Measurements from ENCODE around the gene TRIM69.
A peak's percentile ranks its signal among the peaks of the same experiment; 100 is the strongest.
"Not testable (repeated sequence)": the region's sequence is repeated elsewhere in the genome, so short reads cannot be mapped to it uniquely, and the experiment has no call there.

TRIM69 gene

DNA sequence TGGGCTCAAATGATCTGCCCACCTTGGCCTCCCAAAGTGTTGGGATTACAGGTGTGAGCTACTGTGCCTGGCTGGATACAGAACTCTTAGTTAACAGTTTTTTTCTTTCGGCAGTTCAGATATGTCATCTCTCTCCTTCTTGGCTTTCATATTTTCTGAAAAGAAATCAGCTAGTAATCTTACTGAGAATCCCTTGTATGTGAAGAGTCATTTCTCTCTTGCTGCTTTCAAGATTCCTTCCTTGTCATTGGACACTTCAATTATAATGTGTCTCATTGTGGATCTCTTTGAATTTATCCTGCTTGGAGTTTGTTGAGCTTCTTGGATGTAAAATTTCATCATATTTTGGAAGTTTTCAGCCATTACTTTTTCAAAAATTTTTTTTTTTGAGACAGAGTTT is 17.0 kb downstream of the TRIM69 start:
- no peak for DNase-seq

DNA sequence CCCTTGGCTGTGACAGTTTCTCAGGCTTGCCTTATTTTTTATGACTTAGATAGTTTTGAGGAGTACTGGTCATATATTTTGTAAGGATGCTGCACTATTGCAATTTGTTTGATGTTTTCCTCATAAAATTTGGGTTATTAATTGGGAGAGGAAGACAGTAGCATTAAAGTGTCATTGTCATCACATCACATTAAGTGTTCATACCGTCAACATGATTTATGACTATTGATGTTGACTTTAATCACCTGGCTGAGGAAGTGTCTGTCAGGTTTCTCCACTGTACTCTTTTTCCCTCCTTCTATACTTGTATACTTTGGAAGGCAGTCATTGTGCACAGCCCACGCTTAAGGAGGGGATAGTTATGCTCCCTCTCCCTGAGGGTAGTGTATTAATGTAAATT is 26.9 kb downstream of the TRIM69 start:
- DNase-seq: no peak

DNA sequence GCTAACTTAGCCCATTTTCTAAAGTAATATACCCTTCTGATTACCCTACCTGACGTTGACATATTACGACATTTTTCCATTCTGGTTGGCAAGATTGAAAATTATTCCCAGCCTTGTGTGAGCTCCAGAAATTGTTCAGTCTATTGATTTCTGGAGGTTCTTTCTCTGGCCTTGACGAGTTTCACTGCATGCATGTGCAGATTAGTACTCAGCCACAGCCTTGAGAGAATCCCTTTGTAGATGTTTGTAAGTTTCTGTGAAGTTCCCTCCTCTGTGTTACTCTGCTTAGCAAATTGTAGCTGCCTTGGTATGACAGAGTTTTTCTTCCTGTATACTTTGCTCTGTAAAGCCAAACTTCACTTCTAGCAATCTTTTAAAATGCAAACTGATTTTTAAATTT is 27.5 kb downstream of the TRIM69 start:
- DNase-seq: no peak

DNA sequence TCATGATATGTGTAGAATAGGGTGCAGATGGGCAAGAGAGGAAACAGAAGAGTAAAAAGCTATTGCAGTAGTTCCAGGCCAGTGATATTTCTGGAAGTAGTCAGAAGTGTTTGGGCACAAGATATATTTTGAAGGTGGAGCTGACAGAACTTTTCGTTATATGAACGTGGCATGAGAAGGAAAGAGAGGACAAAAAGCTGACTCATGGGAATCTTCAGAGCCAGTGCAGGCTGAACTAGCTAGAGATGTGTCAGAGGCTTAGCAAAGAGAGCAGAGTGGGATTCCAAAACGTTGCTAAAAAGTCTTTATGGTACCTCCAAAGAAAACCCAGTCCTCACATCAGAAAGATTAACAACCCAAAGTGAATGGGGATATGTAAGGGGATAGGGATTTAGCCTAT is 28.7 kb downstream of the TRIM69 start:
- no peak for DNase-seq

DNA sequence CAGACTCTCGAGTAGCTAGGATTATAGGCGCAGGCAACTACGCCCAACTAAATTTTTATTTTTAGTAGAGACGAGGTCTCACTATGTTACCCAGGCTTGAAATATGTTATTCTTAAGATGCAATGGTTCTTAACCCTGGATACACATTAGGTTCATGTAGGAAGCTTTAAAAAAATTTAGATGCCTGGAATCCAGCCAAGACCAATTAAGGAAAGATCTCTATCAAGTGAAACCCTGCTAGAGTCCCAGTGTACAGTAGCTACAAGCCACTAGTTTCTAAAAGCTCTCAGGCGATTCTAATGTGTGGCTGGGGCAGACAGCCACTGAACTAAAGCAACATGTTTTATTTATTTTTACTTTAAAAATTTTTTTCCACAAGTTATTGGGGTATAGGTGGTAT is 33.2 kb downstream of the TRIM69 start:
- DNase-seq: no peak

DNA sequence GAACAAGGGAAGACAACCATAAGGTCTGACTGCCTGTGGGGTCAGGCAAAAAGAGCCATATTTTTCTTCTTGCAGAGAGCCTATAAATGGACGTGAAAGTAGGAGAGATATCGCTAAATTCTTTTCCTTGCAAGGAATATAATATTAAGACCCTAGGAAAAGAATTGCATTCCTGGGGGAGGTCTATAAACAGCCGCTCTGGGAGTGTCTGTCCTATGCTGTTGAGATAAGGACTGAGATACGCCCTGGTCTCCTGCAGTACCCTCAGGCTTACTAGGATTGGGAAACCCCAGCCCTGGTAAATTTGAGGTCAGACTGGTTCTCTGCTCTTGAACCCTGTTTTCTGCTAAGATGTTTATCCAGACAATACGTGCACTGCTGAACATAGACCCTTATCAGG is 34.4 kb downstream of the TRIM69 start:
- DNase-seq: not testable (repeated sequence)

DNA sequence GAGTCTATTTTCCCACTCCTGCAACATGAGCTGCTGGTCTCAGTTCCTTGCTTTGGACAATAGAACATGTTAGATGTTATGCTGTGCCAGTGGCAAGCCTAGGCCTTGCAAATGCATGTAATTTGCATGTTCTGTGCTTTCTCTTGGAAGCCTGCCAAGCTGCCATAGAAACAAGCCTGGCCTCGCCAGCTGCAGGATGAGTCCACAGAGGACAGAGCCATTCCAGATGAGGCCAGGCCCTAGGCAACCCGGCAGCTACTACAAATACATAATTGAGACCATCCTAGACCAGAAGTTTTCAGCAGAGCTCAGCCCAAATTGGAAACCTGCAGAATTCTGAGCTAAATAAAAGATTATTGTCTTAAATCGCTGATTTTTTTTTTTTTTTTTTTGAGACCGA is 39.6 kb downstream of the TRIM69 start:
- no peak for DNase-seq

DNA sequence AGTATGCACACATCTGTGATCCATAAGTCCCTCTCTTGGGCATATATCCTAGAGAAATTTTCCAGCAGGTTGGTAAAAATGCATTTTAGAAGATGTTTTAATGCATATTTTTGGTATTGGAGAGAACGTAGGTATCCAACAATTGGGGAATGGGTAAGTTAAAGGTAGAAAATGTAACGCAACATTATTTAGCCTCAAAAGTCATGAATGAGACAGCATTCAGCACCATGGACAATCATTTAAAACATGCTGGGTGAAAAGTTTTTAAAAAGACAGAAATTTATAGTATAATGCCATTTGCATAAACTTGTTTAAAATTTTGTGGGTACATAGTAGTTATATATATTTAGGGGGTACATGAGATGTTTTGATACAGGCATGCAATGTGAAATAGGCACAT is 43.4 kb downstream of the TRIM69 start:
- DNase-seq: no peak

DNA sequence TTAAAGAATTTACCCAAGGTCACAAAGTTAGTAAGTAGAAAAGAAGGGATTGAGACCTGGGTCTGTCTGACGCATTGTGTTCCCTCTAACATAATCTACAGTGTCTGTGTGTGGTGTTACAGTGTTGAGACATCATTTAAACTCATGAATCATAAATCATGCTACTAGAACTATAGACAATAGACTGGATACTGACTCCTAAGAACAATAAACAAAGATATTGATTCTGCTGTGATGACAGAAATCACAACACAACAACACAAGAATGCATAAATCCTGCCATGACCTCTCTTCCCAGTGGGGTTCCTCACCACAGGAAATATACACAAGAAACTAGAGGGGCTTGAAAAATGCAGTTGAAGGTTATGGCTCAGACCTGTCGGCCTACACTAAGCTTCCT is 44.3 kb downstream of the TRIM69 start:
- DNase-seq: no peak

DNA sequence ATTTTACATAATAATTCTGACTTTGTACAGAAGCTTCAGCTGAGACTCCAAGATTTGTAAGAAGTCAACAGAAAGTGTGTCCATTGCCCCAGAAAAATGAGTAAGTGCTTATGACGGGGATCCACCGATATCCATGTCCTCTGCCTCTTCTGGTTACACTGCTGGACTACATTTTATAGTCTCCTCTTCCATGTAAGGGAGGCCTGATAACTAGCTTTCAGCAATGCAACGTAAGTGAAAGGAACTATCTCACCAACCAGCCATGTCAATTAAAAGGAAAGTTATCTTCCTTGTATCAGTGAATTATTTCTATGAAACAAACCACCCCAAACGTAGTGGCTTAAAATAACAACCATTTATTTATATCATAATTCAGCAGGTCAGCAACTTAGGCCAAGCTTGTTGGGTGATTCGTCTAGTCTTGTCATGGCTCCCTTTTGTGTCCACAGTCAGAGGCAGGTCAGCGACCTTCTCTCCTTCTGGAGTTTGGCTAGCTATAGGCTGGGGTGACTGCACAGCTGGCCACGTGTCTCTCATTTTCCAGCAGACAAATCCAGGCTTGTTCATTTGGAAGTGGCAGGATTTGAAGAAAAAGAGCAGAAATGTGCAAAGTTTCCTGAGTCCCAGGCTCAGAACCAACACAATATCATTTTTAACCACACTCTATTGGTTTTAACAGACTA is 44.9 kb downstream of the TRIM69 start:
- DNase-seq: no peak

DNA sequence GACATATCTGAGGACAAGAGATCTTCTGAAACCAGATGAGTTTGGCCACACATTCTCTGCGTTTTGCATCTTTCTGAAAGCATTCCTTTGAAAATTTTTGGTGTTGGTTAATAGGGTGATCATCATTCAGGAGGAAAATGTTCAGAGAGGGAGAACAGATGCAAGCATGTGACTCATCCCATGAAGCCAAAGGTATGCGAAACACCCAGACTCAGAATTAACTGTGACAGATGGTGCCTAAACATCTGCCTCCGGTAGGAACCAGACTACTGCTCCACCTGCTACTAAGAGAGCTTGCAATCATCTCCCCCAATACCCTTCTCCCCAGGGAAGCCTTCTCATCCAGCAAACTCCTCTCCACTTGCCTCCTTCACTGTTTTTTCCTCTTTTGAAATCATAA is 46.2 kb downstream of the TRIM69 start:
- peak; percentile 72 for DNase-seq

DNA sequence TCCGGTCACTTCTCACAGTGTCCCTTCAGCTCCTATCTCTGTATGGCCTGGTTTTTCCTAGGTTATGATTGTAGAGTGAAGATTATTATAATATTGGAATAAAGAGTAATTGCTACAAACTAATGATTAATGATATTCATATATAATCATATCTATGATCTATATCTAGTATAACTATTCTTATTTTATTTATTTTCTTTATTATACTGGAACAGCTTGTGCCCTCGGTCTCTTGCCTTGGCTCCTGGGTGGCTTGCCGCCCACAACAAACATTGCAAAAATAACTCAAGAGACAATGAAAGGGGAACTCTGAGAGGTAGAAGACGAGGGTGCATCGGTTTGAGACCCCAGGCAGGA is 48.6 kb downstream of the TRIM69 start:
- not testable (repeated sequence) for DNase-seq

DNA sequence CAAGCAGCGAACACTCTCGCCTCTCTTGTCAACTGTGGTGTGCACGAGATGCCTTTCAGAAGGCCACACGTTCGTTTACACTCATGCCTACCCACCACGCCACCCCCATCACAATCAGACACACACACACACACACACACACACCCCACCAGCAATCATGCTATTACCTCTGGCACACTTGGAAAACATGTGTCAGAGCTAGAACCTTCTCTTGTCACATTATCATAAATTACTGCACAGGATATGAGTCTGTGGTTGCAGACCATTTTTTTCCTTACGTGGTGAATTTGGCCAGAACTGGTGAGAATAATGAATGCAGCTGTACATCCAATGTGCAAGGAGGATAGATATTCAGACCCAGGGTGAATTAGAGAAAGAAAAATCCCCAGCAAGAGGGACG is 52.4 kb downstream of the TRIM69 start:
- no peak for DNase-seq

DNA sequence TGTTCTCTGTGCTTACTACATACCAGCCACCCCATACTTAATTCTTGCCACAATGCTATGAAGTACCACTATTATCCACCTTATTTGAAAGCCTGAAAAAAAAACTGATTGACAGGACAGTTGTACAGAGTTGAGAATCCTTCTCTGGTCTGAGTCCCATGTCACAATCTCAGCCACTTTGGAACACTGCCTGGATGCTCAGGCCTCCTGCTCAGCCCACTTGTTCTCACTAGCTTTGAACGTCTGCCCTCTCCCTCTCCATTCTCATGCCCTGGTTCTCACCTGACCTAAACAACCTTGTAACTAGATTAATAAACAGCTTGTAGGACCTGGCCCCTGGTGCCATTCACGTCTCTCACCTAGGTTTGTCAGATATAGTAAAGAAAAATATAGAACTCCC is 53.9 kb downstream of the TRIM69 start:
- no peak for DNase-seq

DNA sequence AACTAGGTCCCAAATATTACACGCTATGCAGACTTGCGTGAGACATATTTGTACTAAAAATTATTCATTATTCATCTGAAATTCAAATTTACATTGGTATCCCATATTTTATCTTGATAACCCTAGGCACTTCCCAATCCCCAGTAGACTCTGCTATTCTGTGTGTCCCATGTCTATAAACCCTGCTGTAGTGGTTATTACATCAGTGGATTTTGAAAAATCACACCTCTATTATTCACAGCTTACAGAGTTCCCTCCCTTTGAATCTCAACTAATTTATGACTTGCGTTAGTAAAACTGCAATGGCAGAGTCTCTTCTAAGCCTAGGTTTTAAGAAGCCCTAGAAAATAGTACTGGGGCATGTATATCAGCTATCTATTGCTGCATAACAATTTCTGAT is 54.3 kb downstream of the TRIM69 start:
- DNase-seq: no peak

DNA sequence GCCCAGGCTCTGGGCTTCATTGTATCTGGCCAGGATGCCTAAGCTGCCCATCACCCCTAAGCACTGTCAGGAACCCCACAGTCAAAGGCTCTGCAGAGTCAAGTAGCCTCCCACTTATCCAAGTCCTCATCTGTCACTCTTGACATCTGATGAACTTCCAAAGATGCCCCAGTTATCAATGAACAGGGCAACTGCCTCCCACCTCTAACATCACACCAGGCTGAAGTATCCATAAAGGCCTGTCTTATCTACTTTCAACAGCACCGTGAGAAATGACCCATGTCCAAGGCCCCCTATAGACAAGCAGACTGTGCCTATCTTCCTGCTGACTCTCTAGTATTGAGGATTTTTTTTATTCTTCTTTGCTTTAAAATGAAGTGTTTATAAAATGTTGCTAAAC is 56.4 kb downstream of the TRIM69 start:
- DNase-seq: no peak

DNA sequence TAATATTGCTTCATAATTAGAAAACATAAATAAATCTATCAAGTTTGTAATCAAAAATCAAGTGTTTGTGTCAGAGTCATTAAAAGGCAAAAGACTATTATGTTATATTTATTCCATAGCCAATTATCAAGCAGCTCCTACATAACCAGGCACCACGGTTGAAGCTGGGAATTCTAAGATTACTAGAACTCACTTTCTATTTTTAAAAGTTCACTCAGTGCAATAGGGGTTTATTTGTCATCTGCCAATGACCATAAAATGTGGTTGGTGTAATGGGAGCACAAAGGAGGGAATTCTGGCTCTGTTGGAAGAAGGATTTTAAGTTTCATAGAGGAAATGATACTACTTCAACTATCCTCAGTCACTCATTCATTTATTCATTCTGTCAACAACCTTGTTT is 57.7 kb downstream of the TRIM69 start:
- DNase-seq: no peak

DNA sequence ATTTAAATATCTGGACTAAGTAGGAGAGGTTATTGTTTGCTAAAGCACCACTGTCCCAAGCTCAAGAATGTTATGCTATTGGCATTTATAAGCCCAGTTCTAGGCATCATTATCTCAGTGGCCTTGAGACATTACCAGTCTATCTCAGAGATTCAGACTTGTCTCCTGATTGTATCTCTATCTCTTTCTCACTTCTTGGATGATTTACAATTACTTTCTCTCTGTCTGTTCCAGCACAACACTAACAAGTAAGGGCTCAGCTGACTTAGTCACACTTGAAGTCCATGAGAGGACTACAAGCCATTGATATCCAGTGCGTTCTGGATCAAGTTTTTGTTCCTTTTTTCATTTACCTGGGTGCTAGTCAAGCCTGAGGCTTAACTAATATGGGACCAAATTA is 60.2 kb downstream of the TRIM69 start:
- no peak for DNase-seq

DNA sequence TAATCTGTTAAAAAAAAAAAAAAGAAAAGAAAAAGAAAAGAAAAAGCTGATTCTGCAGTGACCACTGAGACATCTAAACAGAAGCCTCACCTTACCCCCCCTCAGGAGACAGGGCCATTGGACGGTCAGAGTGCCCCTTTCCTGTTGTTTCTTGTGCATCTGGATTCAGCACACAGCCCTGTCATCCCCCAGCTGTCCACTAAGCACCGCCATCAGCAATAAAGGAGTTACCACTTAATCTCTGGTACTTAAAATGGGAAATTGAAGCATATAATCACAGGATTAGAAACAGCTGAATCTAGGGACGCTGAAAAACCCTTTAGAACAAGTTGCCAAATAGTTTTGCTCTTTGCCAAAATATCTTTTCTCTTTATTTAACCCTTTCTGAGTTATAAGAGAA is 62.5 kb downstream of the TRIM69 start:
- DNase-seq: no peak

DNA sequence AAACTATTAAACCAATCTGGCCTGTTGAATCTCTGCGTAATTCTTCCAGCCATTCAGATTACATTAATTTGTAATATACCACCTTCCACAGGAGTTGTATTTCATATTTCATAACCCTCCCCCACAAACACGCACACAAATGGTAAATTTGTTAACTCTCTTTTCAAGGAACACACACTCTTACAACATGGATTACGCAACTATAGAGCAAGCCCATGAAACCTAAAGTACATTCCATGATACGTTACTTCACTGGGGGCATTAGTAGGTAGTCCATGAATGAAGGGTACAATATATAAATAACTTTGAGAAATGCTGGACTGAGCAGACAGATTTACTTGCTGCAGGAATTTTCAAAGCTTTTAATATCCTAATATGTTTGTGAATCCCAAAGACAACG is 65.0 kb downstream of the TRIM69 start:
- no peak for DNase-seq

DNA sequence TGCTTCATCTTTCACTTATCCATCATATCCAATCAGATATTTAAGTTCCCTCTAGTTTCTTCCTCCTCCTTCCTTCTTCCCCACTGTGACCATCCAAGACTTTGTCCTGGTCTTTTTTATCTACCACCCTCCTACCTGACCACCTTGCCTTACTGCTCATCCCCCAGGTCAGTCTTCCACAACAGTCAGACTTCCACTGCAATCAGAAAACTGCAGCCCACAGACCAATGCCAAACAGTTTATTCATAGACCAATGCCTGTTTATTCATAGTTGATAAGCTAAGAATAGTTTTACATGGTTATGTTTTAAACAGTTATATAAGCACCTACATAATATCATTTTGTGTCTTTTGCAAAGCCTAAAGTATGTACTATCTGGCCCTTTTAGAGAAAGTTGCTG is 65.5 kb downstream of the TRIM69 start:
- no peak for DNase-seq

DNA sequence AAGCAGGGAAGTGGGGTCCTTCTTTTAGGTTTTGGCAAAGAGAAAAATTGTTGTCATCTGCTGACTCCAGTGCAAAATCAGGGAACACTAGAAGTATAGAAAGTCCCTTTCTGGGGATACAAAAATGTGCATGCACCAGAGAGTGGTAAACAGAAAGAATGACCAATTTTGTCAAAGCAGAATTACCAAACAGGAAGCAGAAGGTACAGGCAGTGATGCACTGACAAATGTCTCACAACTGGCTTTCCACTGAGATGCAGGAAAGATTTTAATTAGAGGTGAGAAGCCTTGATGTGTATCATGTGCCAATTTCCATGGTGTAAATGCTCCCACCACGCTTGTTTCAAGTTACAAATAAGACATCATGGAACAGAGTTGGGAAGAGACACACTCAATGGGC is 66.0 kb downstream of the TRIM69 start:
- no peak for DNase-seq

DNA sequence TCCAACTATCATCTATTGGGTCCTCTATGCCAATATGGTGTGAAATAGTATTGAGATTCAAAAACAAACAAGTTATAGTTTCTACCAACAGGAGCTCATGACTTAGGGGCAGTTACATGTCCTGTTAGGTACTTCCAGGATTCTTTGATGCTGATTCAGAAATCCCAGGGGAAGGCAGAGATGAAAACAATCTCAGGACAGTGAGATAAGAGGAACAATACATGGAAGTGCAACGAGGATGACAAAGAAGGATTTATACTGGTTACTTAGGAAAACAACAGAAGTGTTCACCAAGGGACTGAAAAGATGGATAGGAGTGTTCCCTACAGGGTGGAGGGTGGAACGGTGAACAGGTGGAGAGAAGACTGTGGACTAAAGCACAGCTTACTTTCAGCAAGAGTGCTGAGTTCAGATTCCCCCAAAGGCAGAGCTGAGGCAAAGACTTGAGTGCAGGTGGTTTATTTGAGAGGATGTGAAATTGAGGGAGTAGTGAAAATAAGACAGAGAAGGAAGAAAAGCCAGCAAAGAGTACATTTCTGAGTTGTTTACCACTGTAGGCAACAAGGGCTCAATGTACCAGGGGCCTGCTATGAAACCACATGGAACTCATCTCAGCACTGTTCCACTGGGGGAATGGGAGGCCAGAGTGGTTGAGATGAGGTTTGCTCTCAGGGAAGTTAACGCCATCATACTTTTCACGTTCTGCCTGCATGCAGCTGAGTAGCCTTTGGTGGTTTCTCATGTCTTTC is 68.1 kb downstream of the TRIM69 start:
- DNase-seq: no peak

DNA sequence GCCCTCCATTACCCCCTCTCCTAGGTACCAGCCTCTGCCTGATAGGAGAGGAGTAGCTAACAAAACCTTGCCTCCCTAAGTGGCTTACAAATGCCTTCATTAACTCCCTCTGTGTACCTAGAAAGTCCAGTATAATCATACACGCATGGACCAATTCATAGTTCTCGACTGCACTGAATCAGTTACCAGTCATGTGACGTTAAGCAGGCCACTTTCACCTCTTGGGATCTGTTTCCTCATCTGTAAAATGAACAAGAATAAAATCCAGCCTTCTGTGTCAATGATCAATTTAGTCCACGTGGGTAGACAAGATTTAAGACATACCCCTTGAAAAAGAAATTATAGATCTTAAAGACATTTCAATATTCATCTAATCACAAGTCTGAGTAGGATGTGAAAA is 72.2 kb downstream of the TRIM69 start:
- DNase-seq: no peak

DNA sequence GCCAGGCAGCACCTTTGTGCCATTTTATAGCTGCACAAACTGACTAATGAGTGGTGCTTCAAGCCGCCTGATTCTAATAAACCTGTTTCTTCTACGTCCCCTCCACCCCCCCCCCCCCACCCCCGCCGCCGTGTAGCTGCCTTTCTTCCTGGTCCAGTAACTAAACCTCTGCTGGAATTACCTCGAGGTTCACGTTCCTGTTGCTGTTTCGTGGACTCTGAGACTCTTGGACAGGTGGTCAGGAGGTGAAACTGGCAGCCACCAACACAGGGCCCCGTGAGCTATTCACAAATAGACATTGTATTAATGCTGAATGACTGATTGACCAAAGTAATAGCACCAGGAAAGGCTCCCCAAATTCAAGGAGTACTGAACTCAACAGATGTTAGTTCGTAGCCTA is 73.9 kb downstream of the TRIM69 start:
- DNase-seq: no peak

Measured in DMS 273 treated with DMSO at 0.1 percent for 48 hours (cell line).